PC-3 (cell line): Measurements from ENCODE around the gene ITPRID2. TPM values are rescaled to one million over a fixed set of nuclear protein-coding genes. Genes with fewer than 3 reads are reported as not detected.

Experiments
- ATAC-seq: fragments of 200-7000 bp; cut with Tn5 transposase; 2 replicates; pipeline ENCODE4 v1.9.1; 2020; ENCODE audit warnings: mild to moderate bottlenecking, moderate library complexity
- BruUV-seq: library from RNA; stranded (reverse); fragments of 400-500 nt; replicated peaks from 2 replicates; lab custom pipeline; 2021; lab: Mats Ljungman, UMichigan
- CTCF ChIA-PET: fragments of 300-600 bp; sonication (Branson Sonifier 250); formaldehyde crosslinking; loops from one replicate; lab custom pipeline; 2022; ENCODE audit warnings: antibody characterized with exemption; lab: Charles Lee
- POLR2A ChIA-PET: fragments of 300-600 bp; sonication (Branson Sonifier 250); formaldehyde crosslinking; loops from one replicate; lab custom pipeline; 2022; ENCODE audit warnings: antibody characterized with exemption; ENCODE audit not compliant: unreplicated experiment; lab: Charles Lee
- DNase-seq: peaks from one replicate; pipeline ENCODE4 v3.0.0-alpha.2; 2015
- H2AFZ ChIP-seq: fragments of 300-600 bp; sonication (generic); 2 replicates; pipeline ENCODE4 v1.6.0; 2016; ENCODE audit warnings: antibody characterized with exemption, low read length
- H3F3A ChIP-seq: fragments of 300-600 bp; sonication (generic); one replicate; pipeline ENCODE4 v1.6.0; 2017; ENCODE audit warnings: antibody characterized with exemption, low read length, control low read depth, mild to moderate bottlenecking; ENCODE audit not compliant: unreplicated experiment
- H3K27ac ChIP-seq: fragments of 300-600 bp; sonication (generic); 2 replicates; pipeline ENCODE4 v1.5.1; 2016; ENCODE audit warnings: mild to moderate bottlenecking, low read length
- H3K27me3 ChIP-seq: fragments of 300-600 bp; sonication (generic); 2 replicates; pipeline ENCODE4 v1.6.1; 2016; ENCODE audit warnings: low read length, mixed read lengths
- H3K36me3 ChIP-seq: fragments of 300-600 bp; sonication (generic); 2 replicates; pipeline ENCODE4 v1.6.1; 2016; ENCODE audit warnings: low read depth, mixed run types, low read length, mixed read lengths
- H3K4me1 ChIP-seq: fragments of 300-600 bp; sonication (generic); 2 replicates; pipeline ENCODE4 v1.5.1; 2016; ENCODE audit warnings: low read length; ENCODE audit not compliant: insufficient read depth
- H3K4me2 ChIP-seq: fragments of 300-600 bp; sonication (generic); 2 replicates; pipeline ENCODE4 v1.6.0; 2016; ENCODE audit warnings: low read length
- H3K4me3 ChIP-seq: fragments of 300-600 bp; sonication (generic); 2 replicates; pipeline ENCODE4 v1.5.1; 2016; ENCODE audit warnings: mild to moderate bottlenecking, low read length, mixed read lengths
- H3K79me2 ChIP-seq: fragments of 300-600 bp; sonication (generic); 2 replicates; pipeline ENCODE4 v1.6.1; 2017; ENCODE audit warnings: low read length, mixed read lengths
- H3K9ac ChIP-seq: fragments of 300-600 bp; sonication (generic); 2 replicates; pipeline ENCODE4 v1.6.0; 2016; ENCODE audit warnings: mild to moderate bottlenecking, low read length
- H3K9me2 ChIP-seq: fragments of 300-600 bp; sonication (generic); replicated peaks from 2 replicates; pipeline ENCODE4 v1.6.1; 2016; ENCODE audit warnings: mixed run types, low read length, mixed read lengths
- H3K9me3 ChIP-seq: fragments of 300-600 bp; sonication (generic); 2 replicates; pipeline ENCODE4 v1.6.1; 2016; ENCODE audit warnings: low read length, mixed read lengths
- H4K20me1 ChIP-seq: fragments of 300-600 bp; sonication (generic); 2 replicates; pipeline ENCODE4 v1.6.1; 2016; ENCODE audit warnings: low read length, mixed read lengths
- CTCF ChIP-seq: fragments of 300-600 bp; sonication (generic); conservative IDR thresholded peaks from 2 replicates; pipeline ENCODE4 v1.5.1; 2017; ENCODE audit warnings: antibody characterized with exemption, low read depth, mild to moderate bottlenecking, low read length
- EZH2 ChIP-seq: fragments of 300-600 bp; sonication (generic); IDR thresholded peaks from one replicate; pipeline ENCODE4 v1.6.1; 2017; ENCODE audit warnings: antibody characterized with exemption, mild to moderate bottlenecking, low read length; ENCODE audit not compliant: unreplicated experiment
- EZH2phosphoT487 ChIP-seq: fragments of 300-600 bp; sonication (generic); IDR thresholded peaks from 2 replicates; pipeline ENCODE4 v1.6.1; 2018; ENCODE audit warnings: mild to moderate bottlenecking, antibody characterized with exemption, low read length, borderline replicate concordance
- intact Hi-C: fragments of 100-400 bp; cut with micrococcal nuclease; formaldehyde crosslinking; loops from 2 replicates; pipeline ENCODE4 v1.9.0; 2023
- total RNA-seq: library from RNA; depleted of rRNA; stranded (reverse); fragments of >200 nt; gene quantifications from 2 replicates; pipeline ENCODE4 v1.2.3, GENCODE V29; 2014

The ITPRID2 gene
- total RNA-seq, 1 experiment from 2014 or later: 113 TPM

DNA sequence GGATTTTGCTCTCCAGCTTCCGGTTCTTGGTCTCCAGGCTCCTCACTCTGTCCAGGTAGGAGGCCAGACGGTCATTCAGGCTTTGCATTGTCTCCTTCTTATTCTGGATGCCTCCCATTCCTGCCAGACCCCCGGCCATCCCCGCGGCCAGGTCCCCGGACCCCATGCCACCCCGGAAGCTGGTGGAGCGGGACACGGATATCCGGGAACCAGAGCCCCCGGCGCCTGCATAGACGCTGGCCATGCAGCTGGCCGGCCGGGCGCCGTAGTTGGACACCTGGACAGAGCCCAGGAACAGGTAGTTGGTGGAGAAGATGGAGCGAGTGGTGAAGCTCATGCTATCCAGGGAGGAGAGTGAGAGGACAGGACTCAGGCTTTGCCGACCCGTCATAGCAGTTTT lies 70.6 kb downstream of the ITPRID2 start:
- Histone ChIP-seq H3F3A (no peaks in the 10 kb centered on the region), H3K36me3 (no peaks in the 10 kb centered on the region), H2AFZ (no peak overlapping the region), H3K4me2 (no peak overlapping the region), H3K4me3 (no peak overlapping the region), H3K27ac (no peak overlapping the region), H3K79me2 (no peaks in the 10 kb centered on the region), H3K4me1 (peaks cover 30% of the 10 kb centered on the region), H4K20me1 (no peaks in the 10 kb centered on the region), H3K9me2 (no peaks in the 10 kb centered on the region), H3K9ac (no peak overlapping the region), H3K9me3 (no peaks in the 10 kb centered on the region), H3K27me3 (no peaks in the 10 kb centered on the region)
- DNase-seq: no peak
- intact Hi-C loops: no loop called here
- CTCF ChIA-PET: no interaction called here
- ATAC-seq: no peak
- no TSS peak for BruUV-seq
- POLR2A ChIA-PET: interaction anchor here (0.5 kb wide), 1 partner anchor 1101 kb away, joined by 6 read pairs; no protein-coding TSS in a partner anchor
- TF ChIP-seq EZH2phosphoT487 (no peak), CTCF (no peak), EZH2 (no peak)

GRCh38 chr2:181970160-181970794 lies 78.7 kb downstream of the ITPRID2 start:
- no peak for ATAC-seq
- Histone ChIP-seq H3K27me3 (no peaks in the 10 kb centered on the region), H3F3A (no peaks in the 10 kb centered on the region), H3K4me3 (no peak overlapping the region), H3K9me3 (no peaks in the 10 kb centered on the region), H3K4me2 (no peak overlapping the region), H3K9me2 (no peaks in the 10 kb centered on the region), H3K27ac (no peak overlapping the region), H3K36me3 (no peaks in the 10 kb centered on the region), H3K4me1 (peaks cover 7% of the 10 kb centered on the region; the same call in 1 of the 2 replicates), H2AFZ (no peak overlapping the region), H3K79me2 (no peaks in the 10 kb centered on the region), H3K9ac (no peak overlapping the region), H4K20me1 (no peaks in the 10 kb centered on the region)
- ChIA-PET POLR2A (no interaction called here), CTCF (no interaction called here)
- TF ChIP-seq EZH2phosphoT487 (no peak), CTCF (no peak), EZH2 (no peak)
- BruUV-seq: no TSS peak
- DNase-seq: no peak
- intact Hi-C loops: loop anchor here (5.0 kb wide), 1 partner anchor 97 kb away; no protein-coding TSS in a partner anchor

DNA sequence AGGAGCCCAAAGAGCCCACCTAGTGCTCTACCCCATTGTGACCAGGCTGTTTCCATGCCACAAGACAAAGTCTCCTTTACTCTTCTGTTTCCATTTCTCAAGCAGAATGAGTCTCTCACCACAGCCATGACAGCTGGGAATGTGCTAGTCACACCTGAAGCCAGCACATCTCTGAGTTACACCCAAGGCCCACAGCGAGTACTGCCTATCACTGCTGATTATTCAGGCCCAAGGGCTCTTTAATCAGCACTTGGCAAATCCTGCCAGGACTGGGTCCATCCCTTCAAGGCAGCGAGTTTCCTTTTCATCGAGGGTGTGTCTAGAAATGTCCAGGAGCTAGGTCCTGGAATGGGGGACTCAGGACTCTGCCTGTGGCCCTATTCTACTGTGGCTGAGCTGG lies 79.5 kb downstream of the ITPRID2 start:
- Histone ChIP-seq H3K4me3 (no peak overlapping the region), H3K9me3 (no peaks in the 10 kb centered on the region), H3F3A (no peaks in the 10 kb centered on the region), H3K4me1 (peaks cover 7% of the 10 kb centered on the region; the same call in 1 of the 2 replicates), H3K4me2 (no peak overlapping the region), H3K9me2 (no peaks in the 10 kb centered on the region), H2AFZ (no peak overlapping the region), H4K20me1 (no peaks in the 10 kb centered on the region), H3K27me3 (no peaks in the 10 kb centered on the region), H3K27ac (no peak overlapping the region), H3K9ac (no peak overlapping the region), H3K79me2 (no peaks in the 10 kb centered on the region), H3K36me3 (no peaks in the 10 kb centered on the region)
- no peak for TF ChIP-seq EZH2
- TF ChIP-seq CTCF: no peak
- no peak for TF ChIP-seq EZH2phosphoT487
- BruUV-seq: no TSS peak
- DNase-seq (no peak), ATAC-seq (no peak)
- ChIA-PET CTCF (no interaction called here), POLR2A (no interaction called here)
- intact Hi-C loops: loop anchor here (5.0 kb wide), 1 partner anchor 96 kb away; no protein-coding TSS in a partner anchor
